Kidney (tissue), 14 donors: ENCODE results near the gene TEKT1. TPM values are rescaled to one million over a fixed set of nuclear protein-coding genes. Genes with fewer than 3 reads are reported as not detected.

Experiments used
- DNase-seq, 5 donors: peaks; one replicate each; pipeline ENCODE4 v3.0.0-alpha.2; 2013 to 2020
- FAIRE-seq: peaks from 2 replicates; lab custom pipeline; 2012; peaks lifted over from hg19 to GRCh38; lab: Jason Lieb, UNC
- H3K27ac ChIP-seq, 2 donors: one replicate each; pipeline ENCODE4 v1.7.0; 2013; ENCODE audit warnings: low read depth in 2 of 2, low read length in 2 of 2, inconsistent platforms in 1 of 2
- H3K27me3 ChIP-seq: one replicate; pipeline ENCODE4 v1.7.1; 2013; ENCODE audit warnings: low read length, inconsistent platforms; ENCODE audit not compliant: control insufficient read depth, insufficient read depth
- H3K36me3 ChIP-seq, 3 donors: one replicate each; pipeline versions ENCODE4 v1.7.0 to v1.7.1; 2013; ENCODE audit warnings: low read length in 3 of 3, control low read depth in 1 of 3, inconsistent platforms in 1 of 3; ENCODE audit not compliant: insufficient read depth in 3 of 3, control insufficient read depth in 2 of 3
- H3K4me1 ChIP-seq, 3 donors: one replicate each; pipeline versions ENCODE4 v1.7.0 to v1.7.1; 2013; ENCODE audit warnings: low read length in 3 of 3, inconsistent platforms in 1 of 3, low read depth in 1 of 3; ENCODE audit not compliant: control insufficient read depth in 2 of 3, insufficient read depth in 2 of 3
- H3K4me3 ChIP-seq, 3 donors: one replicate each; pipeline versions ENCODE4 v1.7.0 to v1.8.1; 2013; ENCODE audit warnings: low read length in 3 of 3, control low read depth in 1 of 3, inconsistent platforms in 1 of 3
- H3K9ac ChIP-seq, 3 donors: one replicate each; pipeline versions ENCODE4 v1.7.0 to v1.7.1; 2013; ENCODE audit warnings: low read length in 3 of 3, control low read depth in 1 of 3, inconsistent platforms in 1 of 3
- H3K9me3 ChIP-seq, 3 donors: one replicate each; pipeline versions ENCODE4 v1.7.0 to v1.7.1; 2013; ENCODE audit warnings: low read length in 3 of 3, control low read depth in 1 of 3, inconsistent platforms in 1 of 3; ENCODE audit not compliant: control insufficient read depth in 2 of 3, insufficient read depth in 1 of 3
- intact Hi-C: fragments of 100-400 bp; cut with DNase I; formaldehyde crosslinking; loops from one replicate; pipeline ENCODE4 v1.11.1; 2022
- polyA plus RNA-seq: library from polyadenylated mRNA; stranded (reverse); fragments of 350-450 nt; fragmentation: Illumina TruSeq; extraction: RNeasy Lipid Tissue Mini Kit (QIAGEN cat#74804); gene quantifications from one replicate; pipeline ENCODE4 v1.2.3, GENCODE V29; 2014; ENCODE audit warnings: low read depth, low replicate concordance; ENCODE audit not compliant: insufficient read depth
- total RNA-seq: library from RNA; stranded (reverse); fragmentation: NEBNext Ultra II Directional; extraction: Animal tissue kit (Norgen Biotek cat#: 25700); gene quantifications from one replicate; pipeline ENCODE4 v1.2.1, GENCODE V29; 2021
- TF ChIP-seq, protein P1 (sequence below): IDR thresholded peaks from 3 replicates; pipeline ENCODE4 v1.5.1; 2012; ENCODE audit warnings: mild to moderate bottlenecking, moderate library complexity, borderline replicate concordance; ENCODE audit not compliant: insufficient read depth; ENCODE audit errors: extremely low read depth
- donor health status: control.
- donor health status: control.
- donor health status: control.
- donor health status: control.
- donor health status: control.
- donor health status: DM: yes; HTN: yes; CAD: no.
- donor health status: Normal renal cell carcinoma (clear cell type).

Gene TEKT1
- total and polyA plus RNA-seq, 2 donors from 2014 or later: 0.06 TPM; not detected in 1

- H3K36me3 ChIP-seq: no peaks in the 10 kb centered on the region
- intact Hi-C loops: no loop called here
- H3K4me3 ChIP-seq: no peak overlapping the region
- H3K27ac ChIP-seq: no peak overlapping the region
- no peaks in the 10 kb centered on the region for H3K9me3 ChIP-seq
- no peaks in the 10 kb centered on the region for H3K4me1 ChIP-seq
- H3K9ac ChIP-seq: no peak overlapping the region
- TF ChIP-seq, protein P1, sequence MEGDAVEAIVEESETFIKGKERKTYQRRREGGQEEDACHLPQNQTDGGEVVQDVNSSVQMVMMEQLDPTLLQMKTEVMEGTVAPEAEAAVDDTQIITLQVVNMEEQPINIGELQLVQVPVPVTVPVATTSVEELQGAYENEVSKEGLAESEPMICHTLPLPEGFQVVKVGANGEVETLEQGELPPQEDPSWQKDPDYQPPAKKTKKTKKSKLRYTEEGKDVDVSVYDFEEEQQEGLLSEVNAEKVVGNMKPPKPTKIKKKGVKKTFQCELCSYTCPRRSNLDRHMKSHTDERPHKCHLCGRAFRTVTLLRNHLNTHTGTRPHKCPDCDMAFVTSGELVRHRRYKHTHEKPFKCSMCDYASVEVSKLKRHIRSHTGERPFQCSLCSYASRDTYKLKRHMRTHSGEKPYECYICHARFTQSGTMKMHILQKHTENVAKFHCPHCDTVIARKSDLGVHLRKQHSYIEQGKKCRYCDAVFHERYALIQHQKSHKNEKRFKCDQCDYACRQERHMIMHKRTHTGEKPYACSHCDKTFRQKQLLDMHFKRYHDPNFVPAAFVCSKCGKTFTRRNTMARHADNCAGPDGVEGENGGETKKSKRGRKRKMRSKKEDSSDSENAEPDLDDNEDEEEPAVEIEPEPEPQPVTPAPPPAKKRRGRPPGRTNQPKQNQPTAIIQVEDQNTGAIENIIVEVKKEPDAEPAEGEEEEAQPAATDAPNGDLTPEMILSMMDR: no peak
- no peaks in the 10 kb centered on the region for H3K27me3 ChIP-seq
- FAIRE-seq (no peak), DNase-seq (no peak)
These were observed 33.7 kb downstream of the TEKT1 start for GRCh38 chr17:6797718-6798351.

DNA sequence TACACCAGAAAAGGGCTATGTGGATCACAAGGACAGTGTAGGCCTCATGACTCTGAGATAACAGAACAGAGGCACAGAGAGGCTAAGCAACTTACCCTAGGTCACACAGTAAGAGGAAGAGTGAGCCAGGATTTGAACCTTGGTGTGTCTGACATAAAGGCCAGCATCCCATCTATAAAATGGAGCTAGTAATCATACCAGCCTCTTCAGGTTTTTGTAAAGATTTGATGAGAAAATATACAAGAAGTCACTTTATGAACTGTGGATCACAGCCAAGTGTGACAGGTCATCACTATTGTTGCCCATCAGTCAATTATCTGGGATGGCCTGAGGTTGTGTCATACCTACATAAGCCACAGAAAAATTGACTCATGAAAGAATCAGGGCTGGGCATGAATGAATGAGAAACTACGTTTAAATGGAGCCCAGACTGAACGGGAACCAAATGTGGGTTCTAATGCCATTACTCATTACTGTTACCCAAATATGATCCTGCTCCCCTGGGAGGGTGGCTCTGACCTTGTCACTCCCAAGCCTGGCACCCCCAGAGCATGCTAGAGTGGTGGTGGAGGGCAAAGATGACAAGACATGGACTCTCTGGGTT, 34.5 kb downstream of the TEKT1 start:
- H3K36me3 ChIP-seq: no peaks in the 10 kb centered on the region
- intact Hi-C loops: no loop called here
- H3K4me1 ChIP-seq: no peaks in the 10 kb centered on the region
- no peak overlapping the region for H3K27ac ChIP-seq
- FAIRE-seq (no peak), DNase-seq (no peak)
- no peaks in the 10 kb centered on the region for H3K9me3 ChIP-seq
- H3K27me3 ChIP-seq: no peaks in the 10 kb centered on the region
- H3K9ac ChIP-seq: no peak overlapping the region
- TF ChIP-seq, protein P1: no peak
- no peak overlapping the region for H3K4me3 ChIP-seq

- peak in 1 of 5 donors; percentile 10 for DNase-seq
- FAIRE-seq: no peak
These were observed 35.3 kb downstream of the TEKT1 start for GRCh38 chr17:6796017-6796886.

More at GRCh38 chr17:6796017-6796886, 35.3 kb downstream of the TEKT1 start:
- no peak overlapping the region for H3K27ac ChIP-seq
- TF ChIP-seq, protein P1: no peak
- H3K4me3 ChIP-seq: no peak overlapping the region
- no peaks in the 10 kb centered on the region for H3K4me1 ChIP-seq
- H3K36me3 ChIP-seq: no peaks in the 10 kb centered on the region
- intact Hi-C loops: no loop called here
- H3K9me3 ChIP-seq: no peaks in the 10 kb centered on the region
- no peak overlapping the region for H3K9ac ChIP-seq
- no peaks in the 10 kb centered on the region for H3K27me3 ChIP-seq
